GM18951 (cell line): Measurements from ENCODE around the gene PPP2R2B.

Experiments
- POLR2A ChIP-seq: IDR thresholded peaks from 4 replicates; pipeline ENCODE4 v1.6.1; 2011; ENCODE audit warnings: mild to moderate bottlenecking; ENCODE audit not compliant: insufficient read length, insufficient read depth; ENCODE audit errors: extremely low read depth
- in situ Hi-C: fragments of 300-500 bp; cut with MboI; formaldehyde crosslinking; loops from one replicate; pipeline ENCODE4 v1.12.0; 2022; ENCODE audit warnings: low sequenced_read_pairs, mixed read lengths, inconsistent platforms; ENCODE audit not compliant: unreplicated experiment

The PPP2R2B gene

DNA sequence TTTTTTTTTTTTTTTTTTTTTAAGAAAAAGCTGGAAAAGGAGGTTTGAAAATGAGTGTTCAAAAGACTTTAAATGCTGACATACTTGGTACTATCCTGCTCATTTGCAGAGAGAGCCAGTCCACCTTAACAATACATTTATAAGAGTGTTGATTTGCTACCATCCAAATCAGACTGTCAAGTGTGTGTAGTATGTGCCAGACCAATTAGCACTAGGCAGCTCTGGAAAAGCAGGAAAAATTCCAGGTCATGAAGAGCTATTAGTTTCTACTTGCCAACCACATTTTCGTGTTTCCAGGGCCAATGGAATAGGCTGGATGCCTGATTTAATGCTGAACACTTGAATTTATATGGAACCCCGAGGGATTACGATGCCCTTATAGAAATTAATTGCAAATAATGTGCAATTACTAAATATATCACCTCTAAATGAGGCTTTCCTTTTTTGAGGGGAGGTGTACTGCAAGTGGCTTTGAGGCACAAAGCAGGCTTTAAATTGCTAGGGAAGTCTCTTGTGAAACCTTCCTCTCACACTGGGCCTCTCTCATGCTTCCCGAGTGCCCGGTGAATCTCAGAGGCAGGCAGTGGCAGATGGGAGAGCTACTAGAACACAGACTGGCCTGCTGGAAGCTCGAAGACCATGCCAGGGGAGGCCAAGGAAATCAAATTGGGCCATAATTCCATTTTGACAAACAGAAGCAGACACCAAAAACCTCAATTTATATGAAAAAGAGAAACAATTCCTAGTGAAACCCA, 178.7 kb downstream of the PPP2R2B start:
- TF ChIP-seq POLR2A = no peak
- in situ Hi-C loops = no loop called here

DNA sequence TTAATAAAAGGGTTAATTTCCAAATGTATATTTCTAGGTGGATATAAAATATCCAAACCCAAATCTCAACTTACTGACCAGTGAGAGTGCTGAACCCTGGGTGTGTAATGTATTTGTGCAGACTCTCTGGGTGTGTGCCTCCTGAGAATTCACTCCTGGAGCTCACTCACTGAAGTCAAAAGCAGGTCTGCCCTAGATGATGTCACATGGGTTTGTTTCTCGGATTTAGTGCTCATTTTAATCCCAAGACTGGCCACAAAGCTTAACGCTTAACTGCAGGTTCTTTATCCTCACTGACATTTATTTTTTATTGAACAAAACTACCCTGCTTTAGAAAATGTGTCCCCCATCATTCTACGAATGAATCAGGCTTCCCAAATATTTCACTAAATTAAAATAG, 179.4 kb downstream of the PPP2R2B start:
- in situ Hi-C loops = no loop called here
- no peak for TF ChIP-seq POLR2A

DNA sequence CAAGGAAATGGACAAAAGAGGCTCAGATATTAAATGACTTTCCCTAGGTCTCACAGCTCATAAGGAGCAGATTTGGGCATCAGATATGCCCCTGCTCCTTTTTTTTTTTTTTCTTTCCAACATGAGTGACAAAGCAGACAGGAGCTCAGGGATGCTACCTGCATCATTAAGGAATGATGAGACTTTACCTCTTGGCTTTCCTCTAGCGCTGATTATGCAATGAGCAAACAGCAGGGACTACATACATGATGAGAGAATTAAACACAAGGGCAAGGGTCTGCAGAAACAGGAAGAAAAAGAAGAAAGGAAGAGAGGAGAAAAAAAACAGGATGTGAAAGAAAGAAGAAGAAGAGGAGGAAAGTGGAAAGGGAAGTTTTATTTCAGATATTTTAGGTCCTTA, 179.9 kb downstream of the PPP2R2B start:
- in situ Hi-C loops = no loop called here

DNA sequence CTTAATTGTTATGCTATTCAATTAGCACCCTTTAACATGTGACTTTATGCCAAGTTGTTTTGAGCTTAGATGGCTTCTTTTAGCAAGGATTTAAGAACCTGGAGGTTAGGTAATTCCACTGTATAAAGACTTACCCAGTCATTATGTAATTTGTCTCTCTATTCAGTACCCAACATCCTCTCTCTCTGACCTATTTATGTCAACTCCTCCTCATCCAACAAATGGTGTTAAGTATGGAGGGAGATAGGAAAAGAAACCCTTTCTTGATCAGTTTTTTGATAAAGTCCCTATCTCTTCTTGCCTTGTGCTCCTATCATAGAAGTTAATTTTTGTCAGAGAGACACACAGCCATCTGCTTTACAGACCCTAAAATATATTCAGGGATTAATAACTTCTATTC, 181.3 kb downstream of the PPP2R2B start:
- in situ Hi-C loops = no loop called here
- no peak for TF ChIP-seq POLR2A

More for the DNA sequence above, 179.9 kb downstream of the PPP2R2B start:
- no peak for TF ChIP-seq POLR2A

DNA sequence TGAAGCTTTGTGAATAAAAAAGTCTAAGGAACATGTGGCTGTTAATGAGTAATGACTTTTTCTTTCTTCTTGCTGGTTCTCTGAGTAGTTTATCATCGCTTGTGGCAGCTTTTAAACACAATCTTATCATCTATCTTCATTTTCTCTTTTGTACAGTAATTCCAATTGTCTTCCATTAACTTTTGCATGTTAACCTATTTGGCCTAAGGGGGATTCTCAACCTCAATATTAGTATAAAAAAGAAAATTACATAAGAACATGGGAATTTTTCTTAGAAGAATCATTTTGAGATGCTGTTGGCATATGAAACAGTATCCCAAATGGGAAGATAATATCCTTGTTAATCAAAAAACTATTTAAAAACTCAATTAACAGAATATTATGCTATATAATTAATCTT, 182.9 kb downstream of the PPP2R2B start:
- no peak for TF ChIP-seq POLR2A
- in situ Hi-C loops = no loop called here

DNA sequence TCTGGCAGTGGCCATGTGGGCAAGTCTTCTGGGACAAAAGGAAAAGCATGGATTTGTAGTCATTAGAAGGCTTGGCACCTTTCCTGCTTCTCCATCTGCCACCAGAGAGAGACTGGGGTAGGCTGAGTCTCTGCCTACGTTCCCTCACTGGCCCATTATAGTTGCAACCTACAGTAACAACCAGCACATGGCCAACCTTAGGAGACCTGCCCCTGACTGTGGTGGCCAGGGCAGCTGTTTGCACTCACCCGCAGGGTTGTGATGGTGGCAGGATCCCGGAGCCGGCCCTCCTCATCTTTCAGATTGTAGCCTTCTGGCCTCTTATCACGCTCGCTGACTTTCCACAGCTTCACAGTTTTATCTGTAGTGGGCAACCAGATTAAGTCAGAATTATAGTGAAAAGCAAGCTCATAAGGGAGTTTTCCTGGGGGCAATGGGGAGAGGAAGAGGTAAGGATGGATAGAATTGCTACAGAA, 187.6 kb downstream of the PPP2R2B start:
- in situ Hi-C loops = no loop called here
- TF ChIP-seq POLR2A = no peak

DNA sequence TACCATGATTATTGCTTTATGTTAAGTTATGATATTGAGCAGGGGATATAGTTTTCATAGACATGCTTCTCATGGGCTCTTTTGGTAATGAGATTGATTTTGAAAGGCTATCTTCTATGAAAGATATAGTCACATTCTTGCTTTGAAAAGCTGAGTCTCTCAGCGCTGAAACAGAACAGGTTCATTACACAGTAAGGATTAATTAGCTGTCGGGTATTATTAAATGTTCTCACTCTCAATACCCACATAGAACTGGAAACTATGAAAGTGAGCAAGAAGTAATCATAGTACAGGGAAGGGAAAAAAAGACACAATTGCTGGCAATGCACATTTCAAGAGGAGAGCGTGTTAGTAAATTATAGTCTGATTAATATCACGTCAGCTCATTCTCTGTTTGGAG, 190.9 kb downstream of the PPP2R2B start:
- in situ Hi-C loops = no loop called here
- no peak for TF ChIP-seq POLR2A

DNA sequence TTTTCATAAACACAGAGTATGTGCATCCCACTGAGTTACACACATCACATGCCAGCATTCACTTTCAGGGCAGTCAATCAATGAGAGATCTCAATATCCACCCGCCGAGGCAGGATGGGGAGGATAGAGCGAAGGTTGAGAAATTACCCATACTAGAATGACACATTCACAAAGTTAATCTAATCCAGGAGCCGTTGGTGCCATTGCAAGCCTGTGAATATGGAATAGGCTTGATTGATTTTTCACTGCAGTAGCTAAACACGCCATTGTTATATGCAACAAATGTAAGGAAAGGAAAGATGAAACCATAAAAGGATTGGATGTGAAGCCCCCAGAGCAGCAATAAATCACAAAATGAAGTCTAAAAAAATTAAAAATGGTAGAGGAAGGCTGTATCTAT, 194.7 kb downstream of the PPP2R2B start:
- in situ Hi-C loops = no loop called here

DNA sequence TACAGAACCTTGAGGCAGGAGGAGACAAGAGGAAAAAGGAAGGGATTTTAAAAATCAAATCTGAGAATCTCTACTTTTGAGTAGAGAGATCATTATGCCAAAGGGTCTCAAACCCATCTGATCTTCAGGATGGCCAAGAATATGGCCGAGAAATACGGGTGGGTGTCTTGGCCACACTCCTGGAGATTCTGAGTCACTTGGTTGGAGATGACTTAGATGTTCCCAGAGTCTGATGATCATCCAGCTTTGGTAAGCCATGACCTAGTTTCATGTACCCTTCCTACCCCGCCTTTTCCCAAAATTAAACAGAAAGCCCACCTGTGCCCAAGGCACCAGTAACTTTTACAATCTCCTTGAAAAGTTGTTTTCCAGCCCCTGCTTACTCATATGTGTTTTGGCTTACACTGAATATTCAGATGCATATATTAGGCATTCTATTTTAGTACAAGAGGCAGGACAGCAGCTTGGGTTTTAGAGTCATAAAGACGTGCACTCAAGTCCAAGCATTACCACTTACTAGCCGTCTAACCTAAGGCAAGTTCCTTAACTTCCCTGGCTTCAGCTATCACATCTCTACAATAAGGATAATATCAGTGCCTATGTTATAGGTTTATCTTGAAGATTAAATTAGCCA, 195.5 kb downstream of the PPP2R2B start:
- TF ChIP-seq POLR2A = no peak

More for the DNA sequence above, 194.7 kb downstream of the PPP2R2B start:
- no peak for TF ChIP-seq POLR2A

DNA sequence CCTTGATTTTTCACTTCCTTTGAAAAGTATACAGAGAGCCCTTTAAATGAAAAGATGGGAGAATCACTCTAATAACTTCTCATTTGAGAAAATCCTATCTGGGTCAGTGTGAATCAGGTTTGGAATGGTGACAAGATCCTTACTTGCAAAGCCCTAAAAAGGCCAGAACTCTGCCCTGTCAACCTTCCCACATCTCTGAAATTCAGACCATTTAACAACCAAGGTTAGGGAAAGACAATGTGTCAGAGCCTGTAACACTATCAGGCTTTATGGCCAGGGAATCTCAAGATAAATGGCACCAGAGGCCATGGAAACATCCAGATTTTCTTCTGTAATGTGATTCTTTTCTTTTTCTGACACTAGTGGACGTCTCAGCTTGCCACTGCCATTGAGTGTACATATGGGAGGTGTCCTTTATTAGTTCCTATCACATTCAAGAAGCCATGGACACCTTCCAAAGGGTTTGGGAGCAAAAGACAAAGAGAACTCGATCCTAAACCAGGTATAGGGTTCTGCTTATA, 196.9 kb downstream of the PPP2R2B start:
- in situ Hi-C loops = no loop called here
- TF ChIP-seq POLR2A = no peak

More for the DNA sequence above, 195.5 kb downstream of the PPP2R2B start:
- in situ Hi-C loops = no loop called here

DNA sequence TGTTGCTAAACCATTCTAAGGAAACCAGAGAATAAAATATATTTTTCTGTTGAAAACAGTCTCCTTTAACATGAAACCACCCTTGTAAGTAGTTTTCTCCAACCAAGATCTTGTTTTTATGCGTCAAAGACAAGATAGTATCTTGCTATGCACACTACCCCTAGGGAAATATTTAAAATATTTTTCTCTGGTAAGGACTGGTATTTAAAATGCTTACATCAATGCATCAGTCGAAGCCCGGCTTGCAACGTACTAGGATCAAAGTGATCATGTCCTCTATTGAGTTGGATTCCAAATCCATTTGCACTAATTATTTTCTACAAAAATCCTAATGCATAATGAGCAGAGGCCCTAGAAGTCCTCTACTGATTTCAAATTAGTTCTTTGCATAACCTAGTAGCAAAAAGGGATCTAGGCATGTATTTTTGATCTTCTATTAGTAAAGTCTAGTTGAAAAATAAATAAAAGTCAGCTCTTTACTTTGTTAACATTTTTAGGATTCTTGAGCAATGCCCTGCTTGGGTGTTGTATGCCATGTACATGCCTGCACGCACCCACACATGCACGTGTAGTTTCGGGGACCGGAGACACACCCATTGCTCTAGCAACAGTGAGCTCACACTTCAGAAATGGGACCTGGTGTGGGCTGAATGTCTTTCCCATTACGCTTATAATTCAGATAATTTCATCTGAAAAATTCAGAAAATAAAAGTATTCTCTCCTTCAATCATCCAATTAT, 197.5 kb downstream of the PPP2R2B start:
- TF ChIP-seq POLR2A = no peak
- in situ Hi-C loops = no loop called here

DNA sequence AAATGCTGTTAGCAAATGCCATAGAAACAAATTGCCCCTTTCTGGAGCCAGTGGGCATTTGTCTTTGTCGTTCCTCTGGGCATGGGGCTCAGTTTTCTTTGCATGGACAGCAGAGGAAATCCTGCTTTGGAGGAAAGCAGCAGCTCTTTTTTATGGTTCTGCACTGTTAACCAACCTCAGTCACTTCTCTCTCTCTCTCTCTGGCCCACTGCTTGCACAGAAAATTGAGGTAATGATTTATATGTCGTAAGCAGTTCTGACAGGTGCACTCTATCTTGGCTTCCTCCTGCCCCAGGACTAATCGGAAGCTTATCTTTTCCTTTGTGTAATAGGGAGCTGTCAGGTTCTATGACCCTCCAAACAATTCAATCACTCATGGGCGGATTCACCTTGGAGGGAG, 202.9 kb downstream of the PPP2R2B start:
- no peak for TF ChIP-seq POLR2A
- in situ Hi-C loops = no loop called here

DNA sequence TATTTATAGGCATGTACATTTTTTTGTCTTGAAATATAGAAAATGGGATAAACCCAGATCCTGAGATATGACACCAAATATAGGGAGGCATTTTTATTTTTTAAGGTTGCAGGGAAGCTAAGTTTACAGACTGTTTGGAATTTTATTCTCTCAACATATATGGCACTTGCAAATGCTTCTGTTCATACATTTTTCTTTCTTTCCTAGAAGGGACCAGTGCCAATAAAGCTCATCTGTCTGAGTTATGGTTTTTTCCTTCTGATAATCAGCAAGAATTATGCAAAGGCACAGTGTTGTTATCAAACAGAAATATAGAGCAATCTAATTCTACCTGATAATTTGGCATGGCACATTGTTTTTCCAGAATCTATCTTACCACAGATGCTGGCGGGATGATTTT, 205.7 kb downstream of the PPP2R2B start:
- in situ Hi-C loops = no loop called here
- TF ChIP-seq POLR2A = no peak

DNA sequence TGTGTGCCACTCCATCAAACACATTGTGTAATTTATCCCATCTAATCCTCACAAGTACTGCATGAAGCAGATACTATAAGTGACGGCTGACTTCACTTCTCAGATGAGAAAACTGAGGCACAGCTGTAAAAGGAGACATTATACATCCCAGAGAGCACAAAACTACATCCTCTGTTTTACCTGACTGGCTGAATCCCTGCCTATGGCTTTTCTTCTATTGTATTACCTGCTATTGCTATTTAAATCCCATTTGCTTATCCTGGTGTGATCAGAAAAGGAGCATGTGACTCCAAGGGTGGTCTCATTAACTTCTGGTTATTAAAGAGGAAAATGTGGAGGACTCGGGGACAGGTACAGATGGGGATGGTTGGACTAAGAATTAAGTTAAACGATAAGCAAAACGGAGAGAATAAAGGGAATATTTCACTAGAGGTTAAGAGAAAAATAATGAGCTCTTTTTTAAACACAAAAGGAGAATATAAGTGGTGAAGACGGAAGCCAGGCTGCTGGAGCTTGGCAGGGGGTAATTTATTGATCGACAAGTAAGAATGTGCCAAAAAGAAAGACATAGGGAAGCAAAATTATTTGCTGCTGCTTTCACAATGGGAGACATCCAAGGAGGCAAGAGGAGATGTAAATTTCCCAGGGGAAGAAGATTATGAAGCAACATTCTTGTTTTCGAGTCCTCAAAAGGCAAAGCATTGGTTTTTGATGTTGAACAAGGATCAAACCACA, 206.8 kb downstream of the PPP2R2B start:
- no peak for TF ChIP-seq POLR2A
- in situ Hi-C loops = no loop called here
